Testis (tissue), 2 donors: ENCODE data around the gene UGT1A9.

ENCODE experiments used
- CTCF ChIP-seq, 3 experiments: fragments of 450-650 bp in 2 of 3; fragments of 200-600 bp in 1 of 3; sonication (generic) in 1 of 3; IDR thresholded peaks; one replicate each; pipeline ENCODE4 v1.5.1; 2016 to 2019; ENCODE audit warnings: antibody characterized with exemption in 3 of 3, mild to moderate bottlenecking in 2 of 3, moderate library complexity in 1 of 3
- POLR2A ChIP-seq: fragments of 450-650 bp; IDR thresholded peaks from one replicate; pipeline ENCODE4 v1.6.1; 2017; ENCODE audit warnings: antibody characterized with exemption, mild to moderate bottlenecking, moderate library complexity

DNA sequence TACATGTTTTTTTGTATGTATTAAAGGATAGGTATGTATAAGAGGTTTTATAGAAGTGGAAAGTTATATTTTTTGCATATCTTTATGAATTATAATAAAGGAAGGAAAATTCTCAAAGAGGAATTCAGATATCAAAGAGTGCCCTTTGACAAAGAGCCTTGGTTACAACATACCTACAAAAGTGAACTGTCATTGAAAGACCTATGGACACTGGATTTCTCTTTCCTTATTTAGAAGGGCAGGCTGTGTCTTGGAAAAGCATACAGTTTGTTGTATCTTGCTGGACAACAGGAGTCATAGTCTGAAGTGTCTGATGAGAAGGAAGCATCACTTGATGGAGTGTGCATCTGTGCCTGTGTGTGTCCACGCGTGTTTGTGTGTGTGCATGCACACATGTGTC is 20.3 kb upstream of the UGT1A9 start:
- no peak for TF ChIP-seq CTCF (IDR thresholded peaks at IDR 0.05)
- TF ChIP-seq POLR2A: no peak
